Esophagus squamous epithelium (tissue), 5 donors: ENCODE data around the gene HEYL. TPM values are rescaled to one million over a fixed set of nuclear protein-coding genes. Genes with fewer than 3 reads are reported as not detected.
A peak's percentile ranks its signal among the peaks of the same experiment; 100 is the strongest.

Experiments used
- DNase-seq: peaks from one replicate; lab custom pipeline; 2025; lab: John Stamatoyannopoulos, UW
- H3K27ac ChIP-seq, 4 donors: fragments of 200-600 bp; sonication (generic); one replicate each; pipeline ENCODE4 v1.5.1; 2016 to 2019; ENCODE audit warnings: mild to moderate bottlenecking in 1 of 4
- H3K27me3 ChIP-seq, 4 donors: fragments of 200-600 bp; sonication (generic); 1 replicate in 3 of 4; 2 replicates in 1 of 4; pipeline versions ENCODE4 v1.5.1 to v1.6.0; 2017 to 2021; ENCODE audit warnings: antibody characterized with exemption in 1 of 4
- H3K36me3 ChIP-seq, 3 donors: fragments of 200-600 bp; sonication (generic); one replicate each; pipeline ENCODE4 v1.5.1; 2016 to 2019
- H3K4me1 ChIP-seq, 3 donors: fragments of 200-600 bp; sonication (generic); one replicate each; pipeline ENCODE4 v1.5.1; 2017 to 2019
- H3K4me3 ChIP-seq, 4 donors: fragments of 200-600 bp; sonication (generic); 1 replicate in 3 of 4; 2 replicates in 1 of 4; pipeline ENCODE4 v1.5.1; 2016 to 2019; ENCODE audit warnings: mild to moderate bottlenecking in 2 of 4, moderate library complexity in 1 of 4
- H3K9me3 ChIP-seq, 3 donors: fragments of 200-600 bp; sonication (generic); one replicate each; pipeline ENCODE4 v1.5.1; 2016 to 2019
- CTCF ChIP-seq, 6 experiments: fragments of 450-650 bp in 4 of 6; fragments of 200-600 bp in 2 of 6; sonication (generic) in 2 of 6; IDR thresholded peaks; one replicate each; pipeline ENCODE4 v1.5.1; 2016 to 2019; ENCODE audit warnings: antibody characterized with exemption in 6 of 6, mild to moderate bottlenecking in 4 of 6, moderate library complexity in 4 of 6
- POLR2A ChIP-seq, 4 donors: fragments of 450-650 bp; IDR thresholded peaks; one replicate each; pipeline ENCODE4 v1.6.1; 2017; ENCODE audit warnings: antibody characterized with exemption in 4 of 4, mild to moderate bottlenecking in 4 of 4, moderate library complexity in 3 of 4
- WGBS, 2 donors: methylation state at CpG; one replicate each; pipeline ENCODE4 v1.1.5; 2018; 5-methylcytosine and 5-hydroxymethylcytosine counted together
- intact Hi-C: fragments of 100-400 bp; cut with DNase I; formaldehyde crosslinking; loops from one replicate; pipeline ENCODE4 v1.15.0; 2022
- total RNA-seq, 4 donors: library from RNA; depleted of rRNA; stranded (reverse); fragments of >200 nt; gene quantifications; one replicate each; pipeline ENCODE4 v1.1.0, GENCODE V29; 2016
- donor health status: DM: yes; HTN: yes; CAD: no.

HEYL gene
- total RNA-seq, 4 donors from 2014 or later = 0.45 to 1.2 (median 0.77) TPM

GRCh38 chr1:39650431-39650830, 11.0 kb upstream of the HEYL start:
- intact Hi-C loops = loop anchor here (5.0 kb wide), 1 partner anchor 72 kb away; no protein-coding TSS in a partner anchor
- no peaks in the 10 kb centered on the region for H3K9me3 ChIP-seq
- 100% methylated on average over 1 of the region's 1 CpG; no CpG with 5 or more reads in 1 of the 2 donors for WGBS, 2 donors
- peaks cover 0 to 18% (median 0%) of the 10 kb centered on the region in 4 donors for H3K27me3 ChIP-seq
- no peak for DNase-seq
- no peaks in the 10 kb centered on the region for H3K36me3 ChIP-seq
- H3K4me1 ChIP-seq = peaks cover 0 to 32% (median 7%) of the 10 kb centered on the region in 3 donors
- H3K4me3 ChIP-seq = no peak overlapping the region
- TF ChIP-seq CTCF (IDR thresholded peaks at IDR 0.05) (no peak), POLR2A (IDR thresholded peaks at IDR 0.05) (no peak)
- no peak overlapping the region for H3K27ac ChIP-seq

GRCh38 chr1:39649636-39650185, 10.3 kb upstream of the HEYL start:
- no peaks in the 10 kb centered on the region for H3K36me3 ChIP-seq
- intact Hi-C loops = loop anchor here (5.0 kb wide), 2 partner anchors 42 to 73 kb away; no protein-coding TSS in a partner anchor
- no peak overlapping the region for H3K27ac ChIP-seq
- H3K4me3 ChIP-seq = no peak overlapping the region
- no peaks in the 10 kb centered on the region for H3K9me3 ChIP-seq
- peaks cover 0 to 17% (median 0%) of the 10 kb centered on the region in 4 donors for H3K27me3 ChIP-seq
- DNase-seq = no peak
- TF ChIP-seq CTCF (IDR thresholded peaks at IDR 0.05) (no peak), POLR2A (IDR thresholded peaks at IDR 0.05) (no peak)
- peaks cover 0 to 32% (median 7%) of the 10 kb centered on the region in 3 donors for H3K4me1 ChIP-seq
- 79 to 88% methylated on average over 2 of the region's 2 CpGs for WGBS, 2 donors

- no peaks in the 10 kb centered on the region for H3K36me3 ChIP-seq
- H3K4me3 ChIP-seq = no peak overlapping the region
- 63 to 81% methylated on average over 1 to 2 of the region's 2 CpGs for WGBS, 2 donors
- peaks cover 0 to 27% (median 7%) of the 10 kb centered on the region in 3 donors for H3K4me1 ChIP-seq
- intact Hi-C loops = loop anchor here (5.0 kb wide), 1 partner anchor 41 kb away; no protein-coding TSS in a partner anchor
- H3K27me3 ChIP-seq = peaks cover 0 to 9% (median 0%) of the 10 kb centered on the region in 4 donors
- H3K9me3 ChIP-seq = no peaks in the 10 kb centered on the region
- no peak overlapping the region for H3K27ac ChIP-seq
- TF ChIP-seq POLR2A (IDR thresholded peaks at IDR 0.05) (no peak), CTCF (IDR thresholded peaks at IDR 0.05) (no peak)
- DNase-seq = no peak
Observed at GRCh38 chr1:39648496-39648895, 9.1 kb upstream of the HEYL start.

GRCh38 chr1:39647247-39647646, 7.8 kb upstream of the HEYL start:
- H3K36me3 ChIP-seq = no peaks in the 10 kb centered on the region
- TF ChIP-seq CTCF (IDR thresholded peaks at IDR 0.05) = no peak
- TF ChIP-seq POLR2A (IDR thresholded peaks at IDR 0.05) = no peak
- DNase-seq = no peak
- H3K27ac ChIP-seq = peak overlapping the region in 3 of 4 donors; percentile 60 to 67 (median 66)
- H3K4me3 ChIP-seq = no peak overlapping the region
- 40 to 54% methylated on average over 1 to 3 of the region's 3 CpGs for WGBS, 2 donors
- intact Hi-C loops = loop anchor here (5.0 kb wide), 1 partner anchor 40 kb away; no protein-coding TSS in a partner anchor
- H3K27me3 ChIP-seq = peaks cover 0 to 9% (median 0%) of the 10 kb centered on the region in 4 donors
- peaks cover 0 to 21% (median 7%) of the 10 kb centered on the region in 3 donors for H3K4me1 ChIP-seq
- no peaks in the 10 kb centered on the region for H3K9me3 ChIP-seq
